WTC11 (cell line): Measurements from ENCODE around the gene CSNK2B. TPM values are rescaled to one million over a fixed set of nuclear protein-coding genes. Genes with fewer than 3 reads are reported as not detected.

Experiments
- ATAC-seq: fragments of 200-7000 bp; cut with Tn5 transposase; 2 replicates; pipeline ENCODE4 v1.10.0; 2021; ENCODE audit warnings: mild to moderate bottlenecking, moderate library complexity
- CTCF ChIA-PET: fragments of 300-600 bp; sonication (Branson Sonifier 250); formaldehyde crosslinking; loops from one replicate; lab custom pipeline; 2021; ENCODE audit warnings: antibody characterized with exemption; lab: Charles Lee
- POLR2A ChIA-PET: fragments of 350-600 bp; sonication (Branson Sonifier 250); formaldehyde crosslinking; loops from one replicate; lab custom pipeline; 2021; ENCODE audit warnings: antibody characterized with exemption; lab: Charles Lee
- DNase-seq: peaks from one replicate; pipeline ENCODE4 v3.0.0; 2021; ENCODE audit warnings: low spot score
- H3K27ac Mint-ChIP-seq: 2 replicates; pipeline ENCODE4 v1.8.0; 2021; ENCODE audit warnings: mixed read lengths
- H3K27me3 Mint-ChIP-seq: 2 replicates; pipeline ENCODE4 v1.8.0; 2021; ENCODE audit warnings: low read depth, mild to moderate bottlenecking, moderate library complexity, mixed read lengths
- H3K36me3 Mint-ChIP-seq: 2 replicates; pipeline ENCODE4 v1.8.0; 2021; ENCODE audit warnings: mixed read lengths
- H3K4me1 Mint-ChIP-seq: 2 replicates; pipeline ENCODE4 v1.8.0; 2022; ENCODE audit warnings: mixed read lengths
- H3K4me3 Mint-ChIP-seq: 2 replicates; pipeline ENCODE4 v1.8.0; 2021; ENCODE audit warnings: mild to moderate bottlenecking, moderate library complexity, mixed read lengths
- H3K9me3 Mint-ChIP-seq: 2 replicates; pipeline ENCODE4 v1.8.0; 2021; ENCODE audit warnings: mixed read lengths
- ATF1 ChIP-seq: sonication (generic); formaldehyde crosslinking; IDR thresholded peaks from 2 replicates; pipeline ENCODE4 v1.8.1; 2023; ENCODE audit warnings: mild to moderate bottlenecking, moderate library complexity, missing genetic modification reagents
- ATF6 ChIP-seq: sonication (generic); formaldehyde crosslinking; IDR thresholded peaks from 2 replicates; pipeline ENCODE4 v1.8.1; 2023; ENCODE audit warnings: mild to moderate bottlenecking, missing genetic modification reagents
- CTCF ChIP-seq: fragments of 200-600 bp; IDR thresholded peaks from 2 replicates; pipeline ENCODE4 v1.8.0; 2022; ENCODE audit warnings: antibody characterized with exemption
- E2F4 ChIP-seq: sonication (generic); formaldehyde crosslinking; IDR thresholded peaks from 2 replicates; pipeline ENCODE4 v1.8.1; 2022; ENCODE audit warnings: low read depth, mild to moderate bottlenecking, moderate library complexity, missing genetic modification reagents, borderline replicate concordance
- EMX1 ChIP-seq: fragments of 250-450 bp; sonication (Bioruptor Pico); IDR thresholded peaks from 2 replicates; pipeline ENCODE4 v1.8.0; 2021; ENCODE audit warnings: mild to moderate bottlenecking
- FOXJ3 ChIP-seq: sonication (generic); formaldehyde crosslinking; IDR thresholded peaks from 2 replicates; pipeline ENCODE4 v1.9.0; 2021; ENCODE audit warnings: missing genetic modification reagents, mild to moderate bottlenecking, borderline replicate concordance
- IRF2 ChIP-seq: sonication (generic); formaldehyde crosslinking; IDR thresholded peaks from 2 replicates; pipeline ENCODE4 v1.8.0; 2022; ENCODE audit warnings: low read depth, missing genetic modification reagents, borderline replicate concordance
- MXD4 ChIP-seq: fragments of 250-450 bp; sonication (Bioruptor Pico); IDR thresholded peaks from 2 replicates; pipeline ENCODE4 v1.8.0; 2021; ENCODE audit warnings: mild to moderate bottlenecking, moderate library complexity, borderline replicate concordance
- NFATC4 ChIP-seq: fragments of 250-450 bp; sonication (Bioruptor Pico); IDR thresholded peaks from 2 replicates; pipeline ENCODE4 v1.9.0; 2021; ENCODE audit warnings: mild to moderate bottlenecking
- USF2 ChIP-seq: sonication (generic); formaldehyde crosslinking; IDR thresholded peaks from 2 replicates; pipeline ENCODE4 v1.8.1; 2023; ENCODE audit warnings: mild to moderate bottlenecking, missing genetic modification reagents, moderate library complexity
- ZNF416 ChIP-seq: fragments of 250-450 bp; sonication (Bioruptor Pico); IDR thresholded peaks from 2 replicates; pipeline ENCODE4 v1.9.0; 2021; ENCODE audit warnings: mild to moderate bottlenecking, inconsistent platforms
- ZNF425 ChIP-seq: fragments of 250-450 bp; sonication (Bioruptor Pico); conservative IDR thresholded peaks from 2 replicates; pipeline ENCODE4 v1.9.0; 2021; ENCODE audit warnings: mild to moderate bottlenecking
- total RNA-seq: library from RNA; stranded (reverse); gene quantifications from 3 replicates; pipeline ENCODE4 v1.2.3, GENCODE V29; 2021
- TF ChIP-seq, protein P1 (sequence below): sonication (generic); formaldehyde crosslinking; IDR thresholded peaks from 2 replicates; pipeline ENCODE4 v1.8.0; 2022; ENCODE audit warnings: mild to moderate bottlenecking, missing genetic modification reagents
- TF ChIP-seq, protein P2 (sequence below): fragments of 250-450 bp; sonication (Bioruptor Pico); IDR thresholded peaks from 2 replicates; pipeline ENCODE4 v1.9.0; 2021; ENCODE audit warnings: mild to moderate bottlenecking, borderline replicate concordance
- TF ChIP-seq, protein P3 (sequence below): sonication (generic); formaldehyde crosslinking; IDR thresholded peaks from 2 replicates; pipeline ENCODE4 v1.8.1; 2022; ENCODE audit warnings: low read depth, missing genetic modification reagents, borderline replicate concordance

Gene CSNK2B
- total RNA-seq, 1 experiment from 2014 or later: 183 TPM

DNA sequence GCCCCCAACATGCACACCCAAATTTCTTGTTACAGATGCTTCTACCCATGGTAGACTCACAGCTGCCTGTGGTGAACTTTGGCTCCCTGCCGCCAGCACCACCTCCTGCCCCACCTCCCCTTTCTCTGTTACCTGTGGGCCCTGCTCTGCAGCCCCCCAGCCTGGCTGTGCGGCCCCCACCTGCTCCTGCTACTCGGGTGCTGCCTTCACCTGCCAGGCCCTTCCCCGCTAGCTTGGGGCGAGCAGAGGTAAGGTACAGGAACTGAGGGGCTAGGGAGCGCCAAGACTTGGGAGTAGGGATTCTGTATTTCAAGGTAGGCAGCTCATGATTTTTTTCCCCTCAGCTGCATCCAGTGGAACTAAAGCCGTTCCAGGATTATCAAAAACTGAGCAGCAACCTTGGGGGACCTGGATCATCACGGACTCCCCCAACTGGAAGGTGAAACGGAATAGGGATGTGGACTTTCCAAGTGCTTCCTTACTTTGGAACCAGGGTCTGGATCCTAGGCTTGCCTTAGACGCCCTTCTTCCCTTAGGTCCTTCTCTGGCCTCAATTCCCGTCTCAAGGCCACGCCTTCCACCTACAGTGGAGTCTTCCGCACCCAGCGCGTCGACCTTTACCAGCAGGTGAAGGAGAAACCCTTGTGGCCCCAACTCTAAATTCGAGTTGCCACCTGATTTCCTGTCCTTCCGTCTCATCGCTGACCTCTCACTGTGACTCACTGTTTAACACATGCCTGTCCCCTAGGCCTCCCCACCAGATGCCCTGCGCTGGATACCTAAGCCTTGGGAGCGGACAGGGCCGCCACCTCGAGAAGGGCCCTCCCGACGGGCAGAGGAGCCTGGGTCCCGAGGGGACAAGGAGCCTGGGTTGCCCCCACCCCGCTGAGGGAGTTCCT is 28.9 kb upstream of the CSNK2B start (continued):
- TF ChIP-seq ATF1 (CRISPR knock-in tag): no peak
- TF ChIP-seq, all 79 proteins: peak for 0

- H3K27ac Mint-ChIP-seq: peak overlapping the region; percentile 21; the same call in 1 of the 2 replicates
- DNase-seq (no peak), ATAC-seq (no peak; the same call in 1 of the 2 replicates)
- ChIA-PET POLR2A (interaction anchor here (0.6 to 2.0 kb wide), 7 partner anchors 8 to 100 kb away, joined by 3 to 7 read pairs (median 4); partner anchors contain the start of gene BAG6), CTCF (interaction anchor here (0.6 to 1.6 kb wide), 4 partner anchors 13 to 447 kb away, joined by 3 to 4 read pairs (median 3); no protein-coding TSS in a partner anchor)
- no peak overlapping the region for H3K4me3 Mint-ChIP-seq
- TF ChIP-seq CTCF: no peak
- 0 out of 2 replicates have a peak, but pooled peaks have one; percentile 70 for TF ChIP-seq NFATC4 (CRISPR knock-in tag)
- peak; percentile 70; the same call in 1 of the 2 replicates for TF ChIP-seq ZNF425 (CRISPR knock-in tag)
- TF ChIP-seq USF2: no peak
- TF ChIP-seq IRF2 (CRISPR knock-in tag): no peak
- TF ChIP-seq, protein P1, sequence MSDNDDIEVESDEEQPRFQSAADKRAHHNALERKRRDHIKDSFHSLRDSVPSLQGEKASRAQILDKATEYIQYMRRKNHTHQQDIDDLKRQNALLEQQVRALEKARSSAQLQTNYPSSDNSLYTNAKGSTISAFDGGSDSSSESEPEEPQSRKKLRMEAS (CRISPR knock-in tag): no peak
- 0 out of 2 replicates have a peak, but pooled peaks have one; percentile 18 for TF ChIP-seq EMX1
- no peaks in the 10 kb centered on the region for H3K4me1 Mint-ChIP-seq
- H3K36me3 Mint-ChIP-seq: peaks cover 73% of the 10 kb centered on the region
- no peaks in the 10 kb centered on the region for H3K27me3 Mint-ChIP-seq
- no peaks in the 10 kb centered on the region for H3K9me3 Mint-ChIP-seq
These were observed 26.8 kb upstream of the CSNK2B start for GRCh38 chr6:31639043-31639442.

DNA sequence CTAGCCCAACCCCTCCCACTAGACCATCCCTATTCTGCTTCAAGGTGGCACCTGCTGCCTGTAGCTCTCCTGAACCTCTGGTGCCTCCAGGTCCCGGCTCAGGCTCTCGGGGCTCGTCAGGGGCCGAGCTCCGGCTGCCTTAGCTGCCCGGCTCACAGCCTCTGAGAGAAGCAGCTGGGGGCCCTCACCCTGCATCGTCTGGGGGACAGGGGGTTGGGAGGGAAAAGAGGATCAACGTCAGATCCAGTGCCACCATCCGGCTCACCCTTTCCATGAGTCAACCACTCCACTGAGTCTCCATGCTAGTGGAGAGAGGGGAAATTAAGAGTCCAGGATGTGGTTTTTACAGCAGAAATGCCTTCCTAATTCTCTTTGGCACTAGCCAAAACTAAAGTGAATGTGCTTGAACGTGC is 26.4 kb upstream of the CSNK2B start:
- 0 out of 2 replicates have a peak, but pooled peaks have one; percentile 18 for ATAC-seq
- H3K36me3 Mint-ChIP-seq: peaks cover 70% of the 10 kb centered on the region
- DNase-seq: no peak
- ChIA-PET POLR2A (interaction anchor here (0.6 to 2.0 kb wide), 6 partner anchors 7 to 101 kb away, joined by 3 to 7 read pairs (median 4); partner anchors contain the start of gene BAG6), CTCF (interaction anchor here (0.6 to 1.3 kb wide), 3 partner anchors 50 to 447 kb away, joined by 3 read pairs; no protein-coding TSS in a partner anchor)
- H3K4me1 Mint-ChIP-seq: no peaks in the 10 kb centered on the region
- H3K27me3 Mint-ChIP-seq: no peaks in the 10 kb centered on the region
- no peaks in the 10 kb centered on the region for H3K9me3 Mint-ChIP-seq
- H3K4me3 Mint-ChIP-seq: no peak overlapping the region
- H3K27ac Mint-ChIP-seq: no peak overlapping the region
- no peak for TF ChIP-seq FOXJ3 (CRISPR knock-in tag)
- TF ChIP-seq, protein P2, sequence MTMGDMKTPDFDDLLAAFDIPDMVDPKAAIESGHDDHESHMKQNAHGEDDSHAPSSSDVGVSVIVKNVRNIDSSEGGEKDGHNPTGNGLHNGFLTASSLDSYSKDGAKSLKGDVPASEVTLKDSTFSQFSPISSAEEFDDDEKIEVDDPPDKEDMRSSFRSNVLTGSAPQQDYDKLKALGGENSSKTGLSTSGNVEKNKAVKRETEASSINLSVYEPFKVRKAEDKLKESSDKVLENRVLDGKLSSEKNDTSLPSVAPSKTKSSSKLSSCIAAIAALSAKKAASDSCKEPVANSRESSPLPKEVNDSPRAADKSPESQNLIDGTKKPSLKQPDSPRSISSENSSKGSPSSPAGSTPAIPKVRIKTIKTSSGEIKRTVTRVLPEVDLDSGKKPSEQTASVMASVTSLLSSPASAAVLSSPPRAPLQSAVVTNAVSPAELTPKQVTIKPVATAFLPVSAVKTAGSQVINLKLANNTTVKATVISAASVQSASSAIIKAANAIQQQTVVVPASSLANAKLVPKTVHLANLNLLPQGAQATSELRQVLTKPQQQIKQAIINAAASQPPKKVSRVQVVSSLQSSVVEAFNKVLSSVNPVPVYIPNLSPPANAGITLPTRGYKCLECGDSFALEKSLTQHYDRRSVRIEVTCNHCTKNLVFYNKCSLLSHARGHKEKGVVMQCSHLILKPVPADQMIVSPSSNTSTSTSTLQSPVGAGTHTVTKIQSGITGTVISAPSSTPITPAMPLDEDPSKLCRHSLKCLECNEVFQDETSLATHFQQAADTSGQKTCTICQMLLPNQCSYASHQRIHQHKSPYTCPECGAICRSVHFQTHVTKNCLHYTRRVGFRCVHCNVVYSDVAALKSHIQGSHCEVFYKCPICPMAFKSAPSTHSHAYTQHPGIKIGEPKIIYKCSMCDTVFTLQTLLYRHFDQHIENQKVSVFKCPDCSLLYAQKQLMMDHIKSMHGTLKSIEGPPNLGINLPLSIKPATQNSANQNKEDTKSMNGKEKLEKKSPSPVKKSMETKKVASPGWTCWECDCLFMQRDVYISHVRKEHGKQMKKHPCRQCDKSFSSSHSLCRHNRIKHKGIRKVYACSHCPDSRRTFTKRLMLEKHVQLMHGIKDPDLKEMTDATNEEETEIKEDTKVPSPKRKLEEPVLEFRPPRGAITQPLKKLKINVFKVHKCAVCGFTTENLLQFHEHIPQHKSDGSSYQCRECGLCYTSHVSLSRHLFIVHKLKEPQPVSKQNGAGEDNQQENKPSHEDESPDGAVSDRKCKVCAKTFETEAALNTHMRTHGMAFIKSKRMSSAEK: no peak
- no peak for TF ChIP-seq ATF6 (CRISPR knock-in tag)
- TF ChIP-seq MXD4 (CRISPR knock-in tag): no peak
- TF ChIP-seq, protein P3, sequence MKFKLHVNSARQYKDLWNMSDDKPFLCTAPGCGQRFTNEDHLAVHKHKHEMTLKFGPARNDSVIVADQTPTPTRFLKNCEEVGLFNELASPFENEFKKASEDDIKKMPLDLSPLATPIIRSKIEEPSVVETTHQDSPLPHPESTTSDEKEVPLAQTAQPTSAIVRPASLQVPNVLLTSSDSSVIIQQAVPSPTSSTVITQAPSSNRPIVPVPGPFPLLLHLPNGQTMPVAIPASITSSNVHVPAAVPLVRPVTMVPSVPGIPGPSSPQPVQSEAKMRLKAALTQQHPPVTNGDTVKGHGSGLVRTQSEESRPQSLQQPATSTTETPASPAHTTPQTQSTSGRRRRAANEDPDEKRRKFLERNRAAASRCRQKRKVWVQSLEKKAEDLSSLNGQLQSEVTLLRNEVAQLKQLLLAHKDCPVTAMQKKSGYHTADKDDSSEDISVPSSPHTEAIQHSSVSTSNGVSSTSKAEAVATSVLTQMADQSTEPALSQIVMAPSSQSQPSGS: no peak
- no peak for TF ChIP-seq ZNF416 (CRISPR knock-in tag)
- no peak for TF ChIP-seq E2F4 (CRISPR knock-in tag)
